Right atrium auricular region (tissue), 2 donors: ENCODE measurements around the gene NPR2. TPM values are rescaled to one million over a fixed set of nuclear protein-coding genes. Genes with fewer than 3 reads are reported as not detected.
A peak's percentile ranks its signal among the peaks of the same experiment; 100 is the strongest.

Experiments used
- DNase-seq: peaks from one replicate; pipeline ENCODE4 v3.0.0-alpha.2; 2019; ENCODE audit warnings: low spot score
- H3K27ac ChIP-seq, 2 donors: fragments of 200-600 bp; sonication (generic); 1 replicate in 1 of 2; 2 replicates in 1 of 2; pipeline ENCODE4 v1.5.1; 2016 to 2019
- H3K27me3 ChIP-seq, 2 donors: fragments of 200-600 bp; sonication (generic); one replicate each; pipeline versions ENCODE4 v1.5.1 to v1.6.0; 2017 to 2019
- H3K36me3 ChIP-seq: fragments of 200-600 bp; sonication (generic); one replicate; pipeline ENCODE4 v1.5.1; 2016
- H3K4me1 ChIP-seq, 2 donors: fragments of 200-600 bp; sonication (generic); one replicate each; pipeline versions ENCODE4 v1.5.1 to v1.6.0; 2017 to 2019
- H3K4me3 ChIP-seq, 2 donors: fragments of 200-600 bp; sonication (generic); 1 replicate in 1 of 2; 2 replicates in 1 of 2; pipeline ENCODE4 v1.5.1; 2017 to 2019; ENCODE audit warnings: mild to moderate bottlenecking in 1 of 2, moderate library complexity in 1 of 2
- H3K9me3 ChIP-seq, 2 donors: fragments of 200-600 bp; sonication (generic); one replicate each; pipeline ENCODE4 v1.5.1; 2019
- CTCF ChIP-seq, 2 donors: fragments of 200-600 bp; sonication (generic); IDR thresholded peaks; one replicate each; pipeline ENCODE4 v1.5.1; 2019; ENCODE audit warnings: antibody characterized with exemption in 2 of 2
- total RNA-seq, 2 donors: library from RNA; depleted of rRNA; stranded (reverse); fragments of >200 nt; gene quantifications; one replicate each; pipeline ENCODE4 v1.1.0, GENCODE V29; 2016

NPR2 gene
- 10 to 100 TPM; 17.7 to 27.2 TPM for total RNA-seq

- Histone ChIP-seq H3K27ac (peak within 1 kb of the TSS; percentile 74 to 86), H3K4me3 (peak within 1 kb of the TSS; percentile 58 to 66), H3K36me3 (no peaks in the 10 kb centered on the region), H3K9me3 (no peaks in the 10 kb centered on the region), H3K4me1 (peaks cover 0 to 41% of the 10 kb centered on the region in 2 donors), H3K27me3 (no peaks in the 10 kb centered on the region)
- no peak for TF ChIP-seq CTCF (IDR thresholded peaks at IDR 0.05)
- no peak for DNase-seq
Measured at GRCh38 chr9:35791297-35791921, at the start of gene NPR2. NPR2 (plus strand) TSS chr9:35791591; CDS start chr9:35792409, 818 bp downstream.

GRCh38 chr9:35741740-35742139 is 49.7 kb upstream of the NPR2 start:
- no peaks in the 10 kb centered on the region for H3K27me3 ChIP-seq
- TF ChIP-seq CTCF (IDR thresholded peaks at IDR 0.05) = no peak
- no peak overlapping the region for H3K4me3 ChIP-seq
- no peak for DNase-seq
- H3K36me3 ChIP-seq = peaks cover 87% of the 10 kb centered on the region
- no peak overlapping the region for H3K27ac ChIP-seq
- H3K9me3 ChIP-seq = no peaks in the 10 kb centered on the region
- H3K4me1 ChIP-seq = peaks cover 0 to 36% of the 10 kb centered on the region in 2 donors

DNA sequence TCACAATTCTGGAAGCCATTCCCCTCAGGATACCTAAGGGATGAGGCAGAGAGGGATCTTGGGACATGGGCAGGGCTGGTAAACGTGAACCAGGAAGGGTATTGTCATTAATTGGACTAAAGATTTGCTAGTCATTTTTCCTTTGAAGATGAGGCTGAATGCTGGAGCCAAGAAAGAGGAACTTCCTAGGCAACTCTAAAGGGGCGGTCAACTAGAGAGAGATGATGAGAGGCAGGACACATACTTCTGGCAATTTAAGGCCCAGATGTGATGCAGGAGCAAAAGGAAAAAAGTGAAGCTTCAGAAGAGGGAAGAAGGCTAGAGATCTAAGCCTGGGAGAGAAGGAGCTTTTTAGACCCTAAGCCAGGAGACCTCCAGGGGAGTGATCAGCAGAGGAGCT is 47.9 kb upstream of the NPR2 start:
- Histone ChIP-seq H3K4me3 (no peak overlapping the region), H3K27me3 (no peaks in the 10 kb centered on the region), H3K36me3 (peaks cover 70% of the 10 kb centered on the region), H3K9me3 (no peaks in the 10 kb centered on the region), H3K27ac (no peak overlapping the region), H3K4me1 (peaks cover 0 to 52% of the 10 kb centered on the region in 2 donors)
- no peak for DNase-seq
- no peak for TF ChIP-seq CTCF (IDR thresholded peaks at IDR 0.05)

GRCh38 chr9:35743880-35744518 is 47.4 kb upstream of the NPR2 start:
- Histone ChIP-seq H3K27me3 (no peaks in the 10 kb centered on the region), H3K36me3 (peaks cover 64% of the 10 kb centered on the region), H3K4me3 (no peak overlapping the region), H3K9me3 (no peaks in the 10 kb centered on the region), H3K27ac (peak overlapping the region; percentile 27 to 34), H3K4me1 (peaks cover 0 to 52% of the 10 kb centered on the region in 2 donors)
- DNase-seq = no peak
- TF ChIP-seq CTCF (IDR thresholded peaks at IDR 0.05) = no peak

DNA sequence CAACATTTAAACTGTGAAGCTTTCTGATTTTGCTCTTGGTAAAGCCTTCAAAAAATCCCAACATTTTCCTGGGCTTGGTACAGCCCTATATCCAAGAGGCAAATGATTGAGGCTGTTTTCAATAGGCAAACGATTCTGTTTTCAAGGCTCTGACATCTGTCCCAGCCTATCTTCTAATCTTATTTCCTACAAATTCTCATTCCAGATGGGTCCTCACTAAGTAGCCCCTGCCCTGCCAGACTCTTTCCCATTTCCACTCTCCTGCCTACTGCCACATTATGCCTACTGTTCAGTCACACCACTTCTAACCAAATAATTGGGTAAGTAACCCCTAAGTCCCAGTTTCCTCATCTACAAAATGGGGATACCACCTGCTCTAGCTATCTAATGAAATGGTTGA is 45.8 kb upstream of the NPR2 start:
- peaks cover 50% of the 10 kb centered on the region for H3K36me3 ChIP-seq
- no peak for TF ChIP-seq CTCF (IDR thresholded peaks at IDR 0.05)

More for the DNA sequence above, 45.8 kb upstream of the NPR2 start:
- H3K27ac ChIP-seq = peak overlapping the region in 1 of 2 donors; percentile 27
- peak overlapping the region in 1 of 2 donors; percentile 84 for H3K4me3 ChIP-seq
- no peaks in the 10 kb centered on the region for H3K27me3 ChIP-seq
- no peak for DNase-seq
- peaks cover 0 to 65% of the 10 kb centered on the region in 2 donors for H3K4me1 ChIP-seq
- H3K9me3 ChIP-seq = no peaks in the 10 kb centered on the region
